DOHH2 (cell line): ENCODE measurements around the gene MACROD2.

ENCODE experiments used
- H3F3A ChIP-seq: fragments of 200-600 bp; sonication (generic), shearing (Covaris generic); 2 replicates; pipeline ENCODE4 v1.6.0; 2016; ENCODE audit warnings: antibody characterized with exemption, mild to moderate bottlenecking; ENCODE audit not compliant: control insufficient read depth, insufficient read depth
- H3K27ac ChIP-seq: fragments of 200-600 bp; sonication (generic); 2 replicates; pipeline ENCODE4 v1.5.1; 2014; ENCODE audit warnings: low read depth, mild to moderate bottlenecking, low read length, moderate library complexity
- H3K27me3 ChIP-seq: fragments of 200-600 bp; sonication (generic); 2 replicates; pipeline ENCODE4 v1.6.1; 2014; ENCODE audit warnings: mild to moderate bottlenecking, low read length, mixed read lengths; ENCODE audit not compliant: control insufficient read depth
- H3K36me3 ChIP-seq: fragments of 200-600 bp; sonication (generic); 2 replicates; pipeline ENCODE4 v1.6.1; 2014; ENCODE audit warnings: mild to moderate bottlenecking, low read length, moderate library complexity, mixed read lengths; ENCODE audit not compliant: control insufficient read depth
- H3K4me1 ChIP-seq: fragments of 200-600 bp; sonication (generic); 2 replicates; pipeline ENCODE4 v1.6.1; 2014; ENCODE audit warnings: mild to moderate bottlenecking, low read length, mixed read lengths; ENCODE audit not compliant: control insufficient read depth
- H3K4me2 ChIP-seq: fragments of 200-600 bp; sonication (generic); 2 replicates; pipeline ENCODE4 v1.6.0; 2014; ENCODE audit warnings: mild to moderate bottlenecking, low read length, moderate library complexity
- H3K4me3 ChIP-seq: fragments of 200-600 bp; sonication (generic); 2 replicates; pipeline ENCODE4 v1.5.1; 2014; ENCODE audit warnings: mild to moderate bottlenecking, low read length, mixed read lengths
- H3K79me2 ChIP-seq: fragments of 200-600 bp; sonication (generic); 2 replicates; pipeline ENCODE4 v1.6.1; 2014; ENCODE audit warnings: mild to moderate bottlenecking, low read length, mixed read lengths; ENCODE audit not compliant: control insufficient read depth
- H3K9me2 ChIP-seq: fragments of 200-600 bp; sonication (generic); replicated peaks from 2 replicates; pipeline ENCODE4 v1.6.1; 2014; ENCODE audit warnings: mild to moderate bottlenecking, low read length, mixed read lengths; ENCODE audit not compliant: control insufficient read depth
- H3K9me3 ChIP-seq: fragments of 200-600 bp; sonication (generic); 2 replicates; pipeline ENCODE4 v1.6.1; 2014; ENCODE audit warnings: antibody characterized with exemption, low read length, mixed read lengths; ENCODE audit not compliant: control insufficient read depth, insufficient read depth
- H4K20me1 ChIP-seq: fragments of 200-600 bp; sonication (generic); 2 replicates; pipeline ENCODE4 v1.6.0; 2014; ENCODE audit warnings: low read depth, mild to moderate bottlenecking, antibody characterized with exemption, low read length, moderate library complexity; ENCODE audit not compliant: control insufficient read depth, insufficient read depth
- EZH2phosphoT487 ChIP-seq: fragments of 200-600 bp; sonication (generic); IDR thresholded peaks from 2 replicates; pipeline ENCODE4 v1.6.1; 2017; ENCODE audit warnings: borderline replicate concordance, mild to moderate bottlenecking, antibody characterized with exemption, low read length, moderate library complexity, mixed read lengths
- TF ChIP-seq, protein P1 (sequence below): fragments of 200-600 bp; sonication (generic); IDR thresholded peaks from one replicate; pipeline ENCODE4 v1.5.1; 2014; ENCODE audit warnings: antibody characterized with exemption, mild to moderate bottlenecking, low read depth, low read length; ENCODE audit not compliant: poor library complexity, severe bottlenecking

Gene MACROD2

GRCh38 chr20:15674253-15675060, 1679.1 kb downstream of the MACROD2 start:
- no peak overlapping the region for H3K4me3 ChIP-seq
- H3K9me3 ChIP-seq: no peaks in the 10 kb centered on the region

DNA sequence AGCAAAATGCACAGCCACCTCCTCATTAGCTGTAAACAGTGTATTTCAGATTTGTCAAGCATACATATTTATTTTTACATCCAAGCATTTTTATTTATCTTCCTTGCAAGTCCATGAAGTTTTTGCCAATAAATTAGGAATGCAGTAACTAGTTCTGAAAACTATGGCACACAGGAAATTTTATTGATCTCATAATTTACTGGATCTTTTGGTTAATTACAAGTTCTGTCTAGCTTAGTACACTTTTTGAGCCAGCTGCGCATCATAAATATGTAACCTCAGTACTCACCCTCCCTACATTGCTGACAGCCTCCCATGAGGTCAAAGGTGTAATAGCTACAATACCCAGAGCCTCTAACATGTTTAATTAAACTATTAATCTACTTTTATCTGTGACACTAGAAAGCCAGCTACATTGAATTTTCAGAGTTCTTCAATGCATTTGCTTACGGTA, 1679.8 kb downstream of the MACROD2 start:
- no peaks in the 10 kb centered on the region for H3K9me3 ChIP-seq
- no peaks in the 10 kb centered on the region for H3K4me1 ChIP-seq
- H3K9me2 ChIP-seq: no peaks in the 10 kb centered on the region
- H3K27ac ChIP-seq: no peak overlapping the region
- H3K36me3 ChIP-seq: no peaks in the 10 kb centered on the region
- TF ChIP-seq, protein P1, sequence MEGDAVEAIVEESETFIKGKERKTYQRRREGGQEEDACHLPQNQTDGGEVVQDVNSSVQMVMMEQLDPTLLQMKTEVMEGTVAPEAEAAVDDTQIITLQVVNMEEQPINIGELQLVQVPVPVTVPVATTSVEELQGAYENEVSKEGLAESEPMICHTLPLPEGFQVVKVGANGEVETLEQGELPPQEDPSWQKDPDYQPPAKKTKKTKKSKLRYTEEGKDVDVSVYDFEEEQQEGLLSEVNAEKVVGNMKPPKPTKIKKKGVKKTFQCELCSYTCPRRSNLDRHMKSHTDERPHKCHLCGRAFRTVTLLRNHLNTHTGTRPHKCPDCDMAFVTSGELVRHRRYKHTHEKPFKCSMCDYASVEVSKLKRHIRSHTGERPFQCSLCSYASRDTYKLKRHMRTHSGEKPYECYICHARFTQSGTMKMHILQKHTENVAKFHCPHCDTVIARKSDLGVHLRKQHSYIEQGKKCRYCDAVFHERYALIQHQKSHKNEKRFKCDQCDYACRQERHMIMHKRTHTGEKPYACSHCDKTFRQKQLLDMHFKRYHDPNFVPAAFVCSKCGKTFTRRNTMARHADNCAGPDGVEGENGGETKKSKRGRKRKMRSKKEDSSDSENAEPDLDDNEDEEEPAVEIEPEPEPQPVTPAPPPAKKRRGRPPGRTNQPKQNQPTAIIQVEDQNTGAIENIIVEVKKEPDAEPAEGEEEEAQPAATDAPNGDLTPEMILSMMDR: no peak
- no peak for TF ChIP-seq EZH2phosphoT487
- no peaks in the 10 kb centered on the region for H3K79me2 ChIP-seq
- no peak overlapping the region for H3K4me3 ChIP-seq
- H3F3A ChIP-seq: no peaks in the 10 kb centered on the region
- H3K27me3 ChIP-seq: no peaks in the 10 kb centered on the region
- no peak overlapping the region for H3K4me2 ChIP-seq
- no peaks in the 10 kb centered on the region for H4K20me1 ChIP-seq

More at GRCh38 chr20:15674253-15675060, 1679.1 kb downstream of the MACROD2 start:
- TF ChIP-seq EZH2phosphoT487: no peak
- TF ChIP-seq, protein P1: no peak
- H3K27me3 ChIP-seq: no peaks in the 10 kb centered on the region
- H3F3A ChIP-seq: no peaks in the 10 kb centered on the region
- no peaks in the 10 kb centered on the region for H3K79me2 ChIP-seq
- H3K4me2 ChIP-seq: no peak overlapping the region
- no peak overlapping the region for H3K27ac ChIP-seq
- H4K20me1 ChIP-seq: no peaks in the 10 kb centered on the region
- no peaks in the 10 kb centered on the region for H3K36me3 ChIP-seq
- H3K9me2 ChIP-seq: no peaks in the 10 kb centered on the region
- H3K4me1 ChIP-seq: no peaks in the 10 kb centered on the region

DNA sequence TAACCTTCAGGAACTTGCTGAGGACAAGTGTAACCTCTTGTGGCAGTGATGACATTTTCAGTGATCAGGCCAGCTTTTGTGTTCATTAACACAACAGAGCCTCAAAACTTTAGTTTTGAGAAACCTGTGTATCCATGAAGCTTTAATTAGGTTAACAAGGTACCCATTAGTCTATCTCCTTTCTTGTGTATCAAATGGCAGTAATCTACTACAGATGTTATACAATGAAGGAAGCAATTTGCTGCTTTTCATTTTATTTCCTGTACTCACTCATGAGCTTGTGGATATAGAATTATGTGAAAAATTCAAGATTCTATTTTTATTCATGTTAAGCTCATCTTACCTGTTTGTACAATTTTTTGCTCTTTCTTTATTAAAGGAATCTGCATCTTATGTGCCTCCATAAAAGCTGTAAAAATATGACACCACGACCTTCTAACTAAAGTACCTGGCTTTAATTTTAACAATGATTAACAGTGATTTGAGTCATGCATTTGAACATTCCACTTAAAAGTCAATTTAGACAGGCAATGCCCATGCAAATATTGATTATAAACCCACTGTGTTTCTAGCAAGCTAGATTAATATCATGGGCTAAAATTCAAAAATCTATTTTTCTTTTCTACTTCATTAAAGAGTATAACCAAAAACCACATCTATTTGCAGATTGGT, 1680.6 kb downstream of the MACROD2 start:
- no peaks in the 10 kb centered on the region for H3K36me3 ChIP-seq
- no peaks in the 10 kb centered on the region for H3K79me2 ChIP-seq
- H3K27me3 ChIP-seq: no peaks in the 10 kb centered on the region
- no peak overlapping the region for H3K27ac ChIP-seq
- no peaks in the 10 kb centered on the region for H3F3A ChIP-seq
- no peaks in the 10 kb centered on the region for H3K9me2 ChIP-seq
- no peaks in the 10 kb centered on the region for H3K9me3 ChIP-seq
- no peaks in the 10 kb centered on the region for H4K20me1 ChIP-seq
- TF ChIP-seq, protein P1: no peak
- no peak for TF ChIP-seq EZH2phosphoT487
- no peak overlapping the region for H3K4me3 ChIP-seq
- no peaks in the 10 kb centered on the region for H3K4me1 ChIP-seq
- no peak overlapping the region for H3K4me2 ChIP-seq
